ENCODE measurements around the gene EARS2. TPM values are rescaled to one million over a fixed set of nuclear protein-coding genes. Genes with fewer than 3 reads are reported as not detected.

Gene EARS2
- total RNA-seq, 1 experiment from 2014 or later, result 32.4 TPM

GRCh38 chr16:23501291-23501690 is 55.9 kb downstream of the EARS2 start:
- ChIA-PET CTCF (no interaction called here), POLR2A (no interaction called here)
- no peaks in the 10 kb centered on the region for H3K9me3 Mint-ChIP-seq (ENCODE audit: unreplicated experiment)
- intact Hi-C loops (cut with micrococcal nuclease; ENCODE audit: unreplicated experiment), result loop anchor here (5.0 kb wide), 1 partner anchor 56 kb away; the partner anchor contains the start of genes EARS2 and UBFD1
- Histone ChIP-seq H3K36me3 (ENCODE audit: control insufficient read depth, insufficient read depth, low read length) (peaks cover 1% of the 10 kb centered on the region), H3K9me3 (no peaks in the 10 kb centered on the region), H3K4me3 (ENCODE audit: low read depth, low read length) (no peak overlapping the region), H3K27me3 (replicated peaks; ENCODE audit: control insufficient read depth, insufficient read depth, low read length) (no peaks in the 10 kb centered on the region), H3K4me1 (peaks cover 27% of the 10 kb centered on the region)
- no peak for TF ChIP-seq CTCF (IDR thresholded peaks at IDR 0.05; ENCODE audit: insufficient read depth in 1 of 2, low read depth in 1 of 2, low read length in 1 of 2, severe bottlenecking in 1 of 2, unreplicated experiment in 1 of 2)
- BruUV-seq (replicated peaks), result no TSS peak
- no peak for DNase-seq
- peaks cover 36% of the 10 kb centered on the region for H3K36me3 Mint-ChIP-seq (ENCODE audit: insufficient read depth, unreplicated experiment)
- H3K4me1 Mint-ChIP-seq (ENCODE audit: low read depth, unreplicated experiment), result peaks cover 20% of the 10 kb centered on the region
- no peak overlapping the region for H3K27ac Mint-ChIP-seq (ENCODE audit: unreplicated experiment)
- no peaks in the 10 kb centered on the region for H3K27me3 Mint-ChIP-seq (ENCODE audit: insufficient read depth, unreplicated experiment)
- H3K4me3 Mint-ChIP-seq (ENCODE audit: unreplicated experiment), result no peak overlapping the region

GRCh38 chr16:23500862-23501225 is 56.3 kb downstream of the EARS2 start:
- H3K4me1 ChIP-seq, result peaks cover 28% of the 10 kb centered on the region
- Mint-ChIP-seq H3K9me3 (ENCODE audit: unreplicated experiment) (no peaks in the 10 kb centered on the region), H3K27ac (ENCODE audit: unreplicated experiment) (no peak overlapping the region)

GRCh38 chr16:23500212-23500861 is 56.8 kb downstream of the EARS2 start:
- H3K9me3 Mint-ChIP-seq (ENCODE audit: unreplicated experiment), result no peaks in the 10 kb centered on the region
- TF ChIP-seq CTCF (IDR thresholded peaks at IDR 0.05; ENCODE audit: insufficient read depth in 1 of 2, low read depth in 1 of 2, low read length in 1 of 2, severe bottlenecking in 1 of 2, unreplicated experiment in 1 of 2), result no peak
- H3K4me1 Mint-ChIP-seq (ENCODE audit: low read depth, unreplicated experiment), result peaks cover 11% of the 10 kb centered on the region
- peaks cover 1% of the 10 kb centered on the region for H3K36me3 ChIP-seq (ENCODE audit: control insufficient read depth, insufficient read depth, low read length)
- peaks cover 28% of the 10 kb centered on the region for H3K4me1 ChIP-seq
- POLR2A ChIA-PET, result interaction anchor here (0.5 kb wide), 1 partner anchor 50 kb away, joined by 11 read pairs; no protein-coding TSS in a partner anchor
- peak overlapping the region; percentile 39 for H3K27ac Mint-ChIP-seq (ENCODE audit: unreplicated experiment)
- H3K9me3 ChIP-seq, result no peaks in the 10 kb centered on the region
- intact Hi-C loops (cut with micrococcal nuclease; ENCODE audit: unreplicated experiment), result loop anchor here (5.0 kb wide), 1 partner anchor 57 kb away; the partner anchor contains the start of genes EARS2 and UBFD1
- no peak for DNase-seq
- no peaks in the 10 kb centered on the region for H3K27me3 ChIP-seq (replicated peaks; ENCODE audit: control insufficient read depth, insufficient read depth, low read length)
- BruUV-seq (replicated peaks), result no TSS peak
- no peaks in the 10 kb centered on the region for H3K27me3 Mint-ChIP-seq (ENCODE audit: insufficient read depth, unreplicated experiment)
- no peak overlapping the region for H3K4me3 Mint-ChIP-seq (ENCODE audit: unreplicated experiment)
- CTCF ChIA-PET, result no interaction called here
- H3K4me3 ChIP-seq (ENCODE audit: low read depth, low read length), result no peak overlapping the region
- peaks cover 43% of the 10 kb centered on the region for H3K36me3 Mint-ChIP-seq (ENCODE audit: insufficient read depth, unreplicated experiment)

More at GRCh38 chr16:23500862-23501225, 56.3 kb downstream of the EARS2 start:
- TF ChIP-seq CTCF (IDR thresholded peaks at IDR 0.05; ENCODE audit: insufficient read depth in 1 of 2, low read depth in 1 of 2, low read length in 1 of 2, severe bottlenecking in 1 of 2, unreplicated experiment in 1 of 2), result no peak
- Mint-ChIP-seq H3K36me3 (ENCODE audit: insufficient read depth, unreplicated experiment) (peaks cover 38% of the 10 kb centered on the region), H3K27me3 (ENCODE audit: insufficient read depth, unreplicated experiment) (no peaks in the 10 kb centered on the region), H3K4me3 (ENCODE audit: unreplicated experiment) (no peak overlapping the region), H3K4me1 (ENCODE audit: low read depth, unreplicated experiment) (peaks cover 16% of the 10 kb centered on the region)
- DNase-seq, result no peak
- H3K4me3 ChIP-seq (ENCODE audit: low read depth, low read length), result no peak overlapping the region
- CTCF ChIA-PET, result no interaction called here
- no peaks in the 10 kb centered on the region for H3K27me3 ChIP-seq (replicated peaks; ENCODE audit: control insufficient read depth, insufficient read depth, low read length)
- peaks cover 1% of the 10 kb centered on the region for H3K36me3 ChIP-seq (ENCODE audit: control insufficient read depth, insufficient read depth, low read length)
- intact Hi-C loops (cut with micrococcal nuclease; ENCODE audit: unreplicated experiment), result loop anchor here (5.0 kb wide), 1 partner anchor 56 kb away; the partner anchor contains the start of genes EARS2 and UBFD1
- H3K9me3 ChIP-seq, result no peaks in the 10 kb centered on the region
- no TSS peak for BruUV-seq (replicated peaks)
- POLR2A ChIA-PET, result no interaction called here

All from Caco-2 (cell line).